AG20443 (cell line): Measurements from ENCODE around the gene AHNAK.
"Not testable (repeated sequence)": the region's sequence is repeated elsewhere in the genome, so short reads cannot be mapped to it uniquely, and the experiment has no call there.

ENCODE experiments used
- DNase-seq: peaks from one replicate; pipeline ENCODE4 v3.0.0; 2012; ENCODE audit warnings: low spot score, mixed read lengths

The AHNAK gene

DNA sequence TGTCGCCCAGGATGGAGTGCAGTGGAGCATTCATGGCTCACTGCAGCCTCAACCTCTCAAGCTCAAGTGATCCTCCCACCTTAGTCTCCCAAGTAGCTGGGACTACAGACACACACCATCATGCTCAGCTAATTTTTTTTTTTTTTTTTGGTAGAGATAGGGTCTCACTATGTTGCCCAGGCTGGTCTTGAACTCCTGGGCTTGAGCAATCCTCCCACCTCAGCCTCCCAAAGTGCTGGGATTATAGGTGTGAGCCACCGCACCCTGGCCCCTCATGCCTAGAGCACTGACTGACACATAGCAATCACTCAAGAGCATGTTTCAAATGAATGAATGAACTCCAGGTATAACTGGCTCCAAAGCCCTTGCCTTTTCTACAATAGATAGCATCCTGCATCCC, 3.9 kb upstream of the AHNAK start:
- not testable (repeated sequence) for DNase-seq

DNA sequence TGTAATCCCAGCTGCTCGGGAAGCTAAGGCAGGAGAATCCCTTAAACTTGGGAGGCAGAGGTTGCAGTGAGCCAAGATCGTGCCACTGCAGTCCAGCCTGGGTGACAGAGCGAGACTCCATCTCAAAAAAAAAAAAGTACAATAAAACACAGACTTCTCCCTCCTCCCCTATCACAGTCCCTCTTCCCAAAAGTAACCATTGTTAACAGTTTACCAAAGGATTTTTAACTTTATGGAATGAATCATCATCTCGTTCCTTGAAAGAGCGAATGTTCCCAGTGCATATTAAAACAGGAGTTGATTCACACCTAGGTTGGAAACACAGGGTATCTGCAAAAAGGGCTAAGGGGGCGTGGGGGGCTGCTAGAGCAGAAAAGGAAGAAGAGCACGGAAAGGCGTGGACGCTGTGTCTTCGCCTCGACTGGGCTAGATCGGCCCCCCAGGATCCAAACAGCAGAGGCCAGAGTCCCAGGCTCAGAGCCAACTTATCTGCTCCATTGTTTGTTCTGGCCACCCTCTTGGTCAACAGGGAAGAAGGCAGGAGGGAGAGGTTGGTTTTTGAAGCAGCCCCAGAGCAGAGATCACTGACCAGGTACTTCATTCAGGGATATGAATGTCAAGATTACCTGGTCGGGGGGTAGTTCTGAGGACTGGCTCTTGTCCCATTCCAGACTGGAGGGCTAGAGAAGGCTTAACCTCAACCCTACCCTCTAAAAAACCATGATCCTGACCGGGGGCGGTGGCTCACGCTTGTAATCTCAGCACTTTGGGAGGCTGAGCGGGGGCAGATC, 2.1 kb upstream of the AHNAK start:
- DNase-seq = no peak

DNA sequence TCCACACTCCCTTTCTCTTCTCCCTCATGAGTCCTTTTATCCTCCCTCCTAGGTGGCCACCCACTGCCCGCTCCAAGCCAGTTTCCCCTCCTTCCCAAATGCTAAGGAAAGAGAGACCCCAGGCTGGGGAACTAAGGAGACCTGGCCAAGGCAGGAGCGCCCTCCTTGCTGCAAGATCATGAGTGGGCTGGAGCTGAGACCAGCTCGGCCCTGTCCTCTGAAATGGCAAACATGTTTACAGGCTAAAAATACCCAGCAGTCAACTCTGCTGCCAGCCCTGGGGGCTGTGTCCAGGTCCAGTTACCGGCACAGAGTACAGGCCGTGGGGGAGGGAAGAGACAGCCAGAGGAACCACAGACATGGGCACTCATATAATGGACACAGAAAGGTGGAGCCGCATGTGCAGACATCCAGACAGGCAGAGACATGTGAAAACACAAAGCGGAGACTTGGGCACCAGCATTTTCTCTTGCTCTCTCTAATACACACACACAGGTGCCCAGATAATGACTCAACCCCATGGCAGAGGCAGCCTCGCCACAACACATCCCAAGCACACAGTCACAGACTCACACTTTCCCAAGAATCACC, 1.2 kb upstream of the AHNAK start:
- DNase-seq = no peak

- peak; percentile 47 for DNase-seq
Observed at GRCh38 chr11:62546929-62547625, 471 bp upstream of the AHNAK start.

- peak; percentile 91 for DNase-seq
Observed at GRCh38 chr11:62545437-62546243, 966 bp downstream of the AHNAK start.

DNA sequence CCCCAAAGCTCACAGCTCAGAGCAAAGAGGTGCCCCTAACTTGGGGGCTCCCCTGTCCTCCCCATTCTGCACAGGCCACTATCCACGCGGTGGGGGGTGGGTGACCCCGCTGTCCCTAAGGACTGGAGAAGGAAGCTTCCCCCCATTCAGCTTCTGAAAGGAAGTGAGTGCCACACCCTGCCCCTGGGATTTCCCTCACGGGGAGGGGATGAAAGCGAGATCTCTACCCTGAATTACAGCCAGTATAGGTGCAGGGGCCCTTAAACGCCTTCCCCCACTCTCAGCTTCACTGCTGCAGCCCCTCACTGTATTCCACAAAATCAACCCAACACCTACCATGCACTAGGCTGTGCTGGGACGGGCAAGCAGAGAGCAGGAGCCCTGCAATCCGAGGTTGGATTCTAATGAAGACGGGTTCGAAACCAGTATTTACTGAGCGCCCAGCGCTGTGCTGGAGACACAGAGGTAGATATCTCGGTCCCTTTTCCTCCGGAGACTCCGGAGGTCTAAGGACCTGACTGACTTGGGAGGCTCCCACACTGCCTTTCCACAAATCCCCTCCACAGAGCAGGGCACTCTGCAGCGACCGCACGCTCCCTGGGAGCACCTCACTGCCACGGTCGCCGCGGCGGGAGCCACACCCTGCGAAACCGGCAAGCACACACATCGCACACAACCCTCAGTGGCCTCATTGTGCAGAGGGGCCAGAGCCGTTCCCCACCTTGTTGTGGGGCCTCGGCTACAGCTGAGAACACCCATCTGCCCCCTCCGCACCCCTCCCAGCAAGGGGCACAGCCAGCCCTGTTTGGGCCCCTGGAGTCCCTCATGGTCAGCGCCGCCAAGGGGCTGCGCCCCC, 1.8 kb downstream of the AHNAK start:
- no peak for DNase-seq

DNA sequence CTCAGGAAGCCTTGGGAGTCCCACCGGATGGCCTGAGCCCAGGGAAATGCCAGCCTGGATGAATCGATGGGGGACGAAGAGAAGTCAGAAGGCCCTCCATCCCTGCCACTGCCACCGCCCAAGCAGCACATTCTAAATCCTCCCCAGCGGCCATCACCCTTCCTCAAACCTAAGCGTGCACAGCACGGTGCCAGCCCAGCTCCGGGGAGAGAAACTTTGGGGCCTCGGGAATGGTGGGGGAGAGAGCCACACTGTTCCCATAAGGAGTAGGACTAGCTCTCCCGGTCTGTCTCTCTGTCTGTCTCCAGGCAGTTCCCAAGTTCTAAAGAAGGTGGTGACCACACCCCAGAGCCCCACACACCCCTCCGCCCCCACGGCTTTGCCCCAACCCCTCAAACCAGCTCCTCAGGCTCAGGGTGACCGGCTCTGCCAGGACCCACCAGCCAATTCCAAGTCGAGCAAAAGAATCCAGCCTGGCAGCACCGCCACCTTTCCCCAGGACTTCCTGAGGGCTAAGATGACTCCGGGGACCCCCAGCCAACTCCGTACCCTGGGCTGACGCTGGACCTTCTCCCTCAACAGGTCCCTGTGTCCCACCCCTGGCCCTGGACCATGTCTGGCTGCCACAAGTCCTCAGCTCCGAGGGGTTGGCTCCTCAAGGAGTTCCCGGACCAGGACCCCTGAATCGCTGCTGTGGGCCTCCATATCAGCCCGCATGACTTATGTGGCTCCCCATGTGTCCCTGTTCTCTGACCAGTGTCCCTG, 2.7 kb downstream of the AHNAK start:
- DNase-seq = no peak

DNA sequence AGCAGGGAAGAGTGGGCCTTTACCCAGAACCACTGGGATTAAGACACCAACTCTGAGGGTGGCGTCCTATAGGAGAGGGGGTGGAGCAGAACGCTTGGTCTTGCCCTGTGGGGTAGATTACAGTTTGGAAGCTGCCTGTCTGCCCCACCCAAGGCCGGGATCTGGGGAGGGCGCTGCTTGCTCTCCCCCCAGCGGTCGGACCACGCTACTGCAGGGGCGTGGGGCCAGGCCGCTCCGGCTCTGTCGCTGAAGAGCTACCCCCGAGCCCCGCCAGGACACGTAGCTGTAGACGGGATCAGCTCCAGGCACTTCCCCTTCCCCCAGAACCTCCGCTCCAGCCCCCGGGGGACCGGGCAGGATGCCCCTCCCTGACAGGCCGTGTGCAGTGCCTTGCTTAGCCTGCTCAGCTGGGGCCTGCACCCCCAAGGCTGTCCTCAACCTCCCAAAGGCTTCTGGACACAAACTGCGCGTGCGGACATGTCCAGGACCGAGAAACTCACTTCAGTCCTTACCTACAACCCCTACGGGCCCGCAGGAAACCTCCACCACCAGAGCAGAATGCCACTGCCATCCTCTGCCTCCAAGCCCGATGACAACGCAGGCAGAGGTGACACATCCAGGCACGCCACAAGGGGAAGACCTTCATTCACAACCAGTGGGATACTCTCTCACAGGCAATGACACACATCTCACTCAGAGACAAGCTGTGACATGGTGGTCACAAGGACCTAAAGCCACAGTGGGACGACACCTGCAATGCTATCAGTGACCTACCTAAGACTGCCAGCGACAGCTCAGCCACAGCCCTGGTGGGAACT, 3.6 kb downstream of the AHNAK start:
- peak; percentile 81 for DNase-seq

DNA sequence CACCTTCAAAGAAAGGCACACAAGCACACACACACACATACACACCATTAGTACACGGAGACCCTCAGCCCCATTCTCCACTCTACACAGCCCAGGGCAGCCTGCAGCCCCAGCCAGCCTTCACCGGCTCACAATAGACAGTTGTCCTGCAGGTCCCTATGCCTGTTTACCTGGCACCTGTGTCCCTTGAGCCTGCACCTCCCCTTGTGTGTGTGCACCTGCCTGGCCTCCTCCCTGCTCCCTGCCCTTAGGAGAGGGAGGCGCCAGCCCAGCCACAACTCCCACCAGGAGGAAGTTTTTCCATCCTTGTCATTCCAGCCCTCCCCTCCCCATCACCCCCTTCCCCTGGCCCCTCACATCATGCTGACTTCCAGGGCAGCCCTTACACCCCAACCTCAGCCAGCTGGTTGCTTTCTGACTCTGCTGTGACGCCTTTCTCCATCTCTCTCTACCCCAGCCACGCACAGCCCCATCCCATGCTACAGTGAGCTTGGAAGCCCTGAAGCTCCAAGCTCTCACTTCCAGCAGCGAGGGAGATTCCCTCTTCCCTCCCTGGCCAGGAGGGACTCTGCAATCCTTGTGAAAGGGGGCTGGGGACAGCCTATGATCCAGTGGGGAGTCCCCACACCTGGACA, 4.4 kb downstream of the AHNAK start:
- no peak for DNase-seq

- no peak for DNase-seq
Observed at GRCh38 chr11:62540804-62541701, 5.6 kb downstream of the AHNAK start.

GRCh38 chr11:62539238-62539925, 7.2 kb downstream of the AHNAK start:
- DNase-seq = peak; percentile 93

DNA sequence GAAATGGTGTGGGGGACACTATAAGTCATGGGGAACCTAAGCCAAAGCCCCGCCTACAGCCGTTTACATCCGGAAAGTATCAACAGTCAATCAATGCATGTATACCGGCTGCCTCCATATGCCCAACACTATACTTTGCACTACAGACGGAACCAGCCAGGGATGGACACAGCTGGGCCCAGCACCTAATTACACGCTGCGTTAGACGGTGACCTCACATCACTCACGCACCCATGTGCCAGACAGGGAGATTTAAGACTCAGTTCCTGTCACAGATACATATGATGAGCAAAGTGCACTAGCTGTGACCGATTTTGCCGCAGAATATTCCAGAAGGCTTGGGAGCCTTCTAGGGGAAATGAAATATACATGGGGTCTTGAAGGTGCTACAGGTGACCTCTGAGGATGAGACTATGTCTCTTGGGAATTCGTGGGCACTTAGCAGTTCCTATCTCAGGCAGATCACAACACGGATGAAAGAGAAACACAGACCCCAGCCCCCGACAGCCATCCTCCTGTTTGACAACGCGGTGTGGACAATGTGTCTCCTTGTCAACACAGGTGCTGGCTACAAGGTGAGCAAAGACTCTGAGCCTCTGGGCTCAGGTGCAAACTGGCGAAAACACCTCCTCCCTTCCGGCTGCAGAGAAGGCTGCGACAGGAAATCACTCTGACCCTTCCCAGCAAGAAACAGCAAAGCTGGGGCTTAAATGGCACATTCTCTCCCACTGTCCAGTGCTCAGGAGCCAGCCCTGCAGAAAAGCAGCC, 8.0 kb downstream of the AHNAK start:
- DNase-seq = no peak

- DNase-seq = no peak
Observed at GRCh38 chr11:62536301-62536957, 10.2 kb downstream of the AHNAK start.

GRCh38 chr11:62535802-62536201, 10.8 kb downstream of the AHNAK start:
- no peak for DNase-seq

GRCh38 chr11:62534779-62535545, 11.6 kb downstream of the AHNAK start:
- no peak for DNase-seq
